Neural crest cell (in vitro differentiated cells): ENCODE measurements around the gene CACTIN. TPM values are rescaled to one million over a fixed set of nuclear protein-coding genes. Genes with fewer than 3 reads are reported as not detected.
A peak's percentile ranks its signal among the peaks of the same experiment; 100 is the strongest.

Experiments
- DNase-seq: peaks from one replicate; pipeline ENCODE4 v3.0.0; 2021; ENCODE audit warnings: low read depth, mixed read lengths, low spot score
- H3K27ac Mint-ChIP-seq: one replicate; pipeline ENCODE4 v1.8.0; 2021; ENCODE audit warnings: mild to moderate bottlenecking, mixed read lengths; ENCODE audit not compliant: unreplicated experiment
- H3K27me3 Mint-ChIP-seq: 2 replicates; pipeline ENCODE4 v1.8.0; 2021; ENCODE audit warnings: low read depth, mild to moderate bottlenecking, mixed read lengths
- H3K36me3 Mint-ChIP-seq: 2 replicates; pipeline ENCODE4 v1.8.0; 2021; ENCODE audit warnings: low read depth, mild to moderate bottlenecking, mixed read lengths
- H3K4me1 Mint-ChIP-seq: 2 replicates; pipeline ENCODE4 v1.8.0; 2021; ENCODE audit warnings: mixed read lengths
- H3K4me3 Mint-ChIP-seq: one replicate; pipeline ENCODE4 v1.8.0; 2021; ENCODE audit warnings: mild to moderate bottlenecking, mixed read lengths
- H3K9me3 Mint-ChIP-seq: 2 replicates; pipeline ENCODE4 v1.8.0; 2021; ENCODE audit warnings: mixed read lengths
- total RNA-seq: library from RNA; stranded (reverse); gene quantifications from 2 replicates; pipeline ENCODE4 v1.2.1, GENCODE V29; 2021
- TF ChIP-seq, protein P1 (sequence below): fragments of 200-600 bp; sonication (generic); conservative IDR thresholded peaks from 2 replicates; pipeline ENCODE4 v1.5.0; 2021; ENCODE audit warnings: antibody characterized with exemption, mild to moderate bottlenecking

Gene CACTIN
- total RNA-seq, 1 donor from 2014 or later: 33.5 TPM

GRCh38 chr19:3617463-3617862, 9.1 kb downstream of the CACTIN start:
- no peaks in the 10 kb centered on the region for H3K36me3 Mint-ChIP-seq
- H3K27ac Mint-ChIP-seq: no peak overlapping the region

DNA sequence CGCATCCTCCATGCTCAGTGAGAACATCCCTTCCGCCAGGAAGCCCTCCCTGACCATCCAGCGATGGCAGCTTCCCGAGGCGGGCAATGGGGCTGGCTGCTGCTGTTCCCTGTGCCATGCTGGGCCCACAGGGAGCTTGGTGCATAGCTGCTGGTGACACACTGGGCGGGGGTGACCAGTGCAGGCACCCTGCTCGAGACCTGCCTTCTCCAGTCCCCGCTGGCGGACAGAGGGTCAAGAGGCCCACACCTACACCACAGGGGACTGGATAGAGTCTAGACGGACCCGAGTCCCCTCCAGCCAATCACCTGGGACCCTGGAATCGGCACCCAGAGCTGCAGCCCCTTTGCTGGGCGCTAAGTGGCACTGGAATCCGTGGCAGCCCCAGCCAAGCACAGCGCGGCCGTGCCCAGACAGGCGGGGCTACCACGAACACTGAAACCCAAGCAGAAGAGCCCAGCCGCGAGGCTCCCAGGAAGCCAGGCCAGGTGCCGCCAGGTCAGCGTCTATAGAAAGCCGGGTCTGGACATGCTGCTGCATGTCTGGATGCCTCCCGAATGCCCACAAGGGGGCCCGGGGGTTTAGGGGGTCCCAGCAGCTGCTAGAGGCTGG, 11.0 kb downstream of the CACTIN start:
- no peaks in the 10 kb centered on the region for H3K9me3 Mint-ChIP-seq
- no peaks in the 10 kb centered on the region for H3K36me3 Mint-ChIP-seq
- H3K4me1 Mint-ChIP-seq: no peaks in the 10 kb centered on the region
- H3K27me3 Mint-ChIP-seq: no peaks in the 10 kb centered on the region
- TF ChIP-seq, protein P1, sequence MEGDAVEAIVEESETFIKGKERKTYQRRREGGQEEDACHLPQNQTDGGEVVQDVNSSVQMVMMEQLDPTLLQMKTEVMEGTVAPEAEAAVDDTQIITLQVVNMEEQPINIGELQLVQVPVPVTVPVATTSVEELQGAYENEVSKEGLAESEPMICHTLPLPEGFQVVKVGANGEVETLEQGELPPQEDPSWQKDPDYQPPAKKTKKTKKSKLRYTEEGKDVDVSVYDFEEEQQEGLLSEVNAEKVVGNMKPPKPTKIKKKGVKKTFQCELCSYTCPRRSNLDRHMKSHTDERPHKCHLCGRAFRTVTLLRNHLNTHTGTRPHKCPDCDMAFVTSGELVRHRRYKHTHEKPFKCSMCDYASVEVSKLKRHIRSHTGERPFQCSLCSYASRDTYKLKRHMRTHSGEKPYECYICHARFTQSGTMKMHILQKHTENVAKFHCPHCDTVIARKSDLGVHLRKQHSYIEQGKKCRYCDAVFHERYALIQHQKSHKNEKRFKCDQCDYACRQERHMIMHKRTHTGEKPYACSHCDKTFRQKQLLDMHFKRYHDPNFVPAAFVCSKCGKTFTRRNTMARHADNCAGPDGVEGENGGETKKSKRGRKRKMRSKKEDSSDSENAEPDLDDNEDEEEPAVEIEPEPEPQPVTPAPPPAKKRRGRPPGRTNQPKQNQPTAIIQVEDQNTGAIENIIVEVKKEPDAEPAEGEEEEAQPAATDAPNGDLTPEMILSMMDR: no peak
- peak overlapping the region; percentile 67 for H3K27ac Mint-ChIP-seq
- DNase-seq: no peak
- H3K4me3 Mint-ChIP-seq: no peak overlapping the region

More at GRCh38 chr19:3617463-3617862, 9.1 kb downstream of the CACTIN start:
- DNase-seq: no peak
- Mint-ChIP-seq H3K27me3 (no peaks in the 10 kb centered on the region), H3K9me3 (no peaks in the 10 kb centered on the region), H3K4me3 (peak overlapping the region; percentile 31), H3K4me1 (no peaks in the 10 kb centered on the region)
- TF ChIP-seq, protein P1: no peak

GRCh38 chr19:3614858-3615505, 11.6 kb downstream of the CACTIN start:
- Mint-ChIP-seq H3K27ac (peak overlapping the region; percentile 67), H3K4me3 (no peak overlapping the region), H3K36me3 (no peaks in the 10 kb centered on the region), H3K27me3 (no peaks in the 10 kb centered on the region), H3K9me3 (no peaks in the 10 kb centered on the region), H3K4me1 (no peaks in the 10 kb centered on the region)
- no peak for DNase-seq
- TF ChIP-seq, protein P1: no peak

DNA sequence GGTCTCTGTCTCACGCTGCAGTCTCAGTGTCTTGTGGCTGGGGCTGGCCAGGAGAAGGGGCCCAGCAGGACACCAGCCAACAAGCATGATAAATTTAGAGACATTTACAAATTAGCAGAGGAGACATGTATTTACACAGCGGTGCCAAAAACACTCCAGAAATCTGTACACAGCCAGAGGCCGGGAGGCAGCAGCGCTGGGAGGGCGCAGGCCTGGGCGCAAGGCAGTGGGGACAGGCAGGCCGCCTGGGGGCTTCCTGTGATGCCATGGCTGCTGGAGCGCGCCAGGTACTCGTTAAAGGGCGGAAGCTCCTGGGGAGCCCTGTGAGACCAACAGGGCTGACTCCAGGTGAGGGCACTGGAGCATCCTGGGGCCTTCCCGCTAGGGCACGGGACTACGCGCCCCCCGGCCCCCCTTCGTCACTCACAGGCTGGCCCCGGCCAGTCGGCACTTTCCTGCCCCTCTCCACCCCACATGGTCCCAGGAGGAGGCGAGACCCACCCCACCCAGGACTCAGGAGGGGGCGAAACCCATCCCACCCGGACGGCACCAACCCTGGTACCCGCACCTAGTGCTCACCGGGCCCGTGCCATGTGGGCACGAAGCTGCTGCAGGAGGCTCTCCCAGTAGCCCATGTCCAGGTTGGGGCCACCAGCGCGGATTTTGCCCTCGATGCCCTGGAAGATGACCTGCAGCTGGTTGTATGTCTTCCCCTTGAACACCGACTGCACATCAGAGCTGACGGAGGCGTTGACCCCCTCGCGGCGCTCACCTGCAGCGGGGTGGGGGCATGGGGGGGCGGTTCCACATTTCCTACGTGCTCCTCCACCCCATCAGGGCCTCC, 12.6 kb downstream of the CACTIN start:
- H3K9me3 Mint-ChIP-seq: no peaks in the 10 kb centered on the region
- no peak overlapping the region for H3K4me3 Mint-ChIP-seq
- no peaks in the 10 kb centered on the region for H3K4me1 Mint-ChIP-seq
- H3K36me3 Mint-ChIP-seq: no peaks in the 10 kb centered on the region
- no peak for DNase-seq
- no peaks in the 10 kb centered on the region for H3K27me3 Mint-ChIP-seq
- no peak overlapping the region for H3K27ac Mint-ChIP-seq
- TF ChIP-seq, protein P1: no peak

DNA sequence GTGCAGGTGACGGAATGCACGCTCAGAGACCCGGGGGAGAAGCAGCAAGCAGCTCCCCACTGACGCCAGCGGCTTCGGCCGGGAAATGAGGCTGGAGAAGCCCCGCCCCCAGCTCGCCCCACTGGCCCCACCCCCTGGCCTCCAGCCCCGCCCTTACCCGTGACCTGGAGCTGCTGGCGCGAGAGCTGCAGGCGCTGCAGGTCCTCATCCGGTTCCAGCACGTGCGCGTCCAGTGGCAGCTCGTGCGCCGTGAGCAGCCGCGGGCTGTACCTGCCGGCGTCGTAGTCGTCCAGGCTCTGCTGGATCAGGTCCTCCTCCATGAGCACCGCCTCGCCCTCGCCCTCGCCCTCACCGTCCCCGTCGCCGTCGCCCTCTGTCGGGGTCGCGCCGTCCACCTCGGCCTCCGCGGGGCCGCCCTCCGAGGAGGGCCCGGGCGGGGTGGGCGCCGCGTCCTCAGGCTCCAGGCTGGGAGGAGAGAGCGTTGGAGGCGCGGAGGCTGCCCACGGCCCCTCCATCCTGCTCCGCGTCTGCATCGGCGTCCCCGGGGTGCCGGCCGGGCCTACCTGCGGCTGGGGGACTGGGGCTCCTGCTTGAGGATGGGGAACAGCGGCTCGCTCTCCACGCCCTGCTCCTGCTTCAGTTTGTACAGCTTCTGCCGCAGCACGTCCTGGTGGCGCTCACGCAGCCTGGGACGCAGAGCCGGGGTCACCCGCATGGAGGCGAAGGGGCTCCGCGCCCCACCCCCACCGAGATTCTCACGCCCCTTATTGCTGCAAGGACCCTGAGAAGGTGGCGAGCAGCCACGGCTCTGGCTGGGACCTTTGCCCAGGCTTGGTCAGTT, 13.5 kb downstream of the CACTIN start:
- no peak for DNase-seq
- Mint-ChIP-seq H3K4me3 (no peak overlapping the region), H3K9me3 (no peaks in the 10 kb centered on the region), H3K4me1 (peaks cover 2% of the 10 kb centered on the region), H3K36me3 (no peaks in the 10 kb centered on the region), H3K27me3 (peaks cover 4% of the 10 kb centered on the region), H3K27ac (no peak overlapping the region)
- TF ChIP-seq, protein P1: no peak
